Stimulated activated CD8-positive, alpha-beta memory T cell treated with anti-CD3 and anti-CD28 coated beads, Interleukin-12 subunit alpha, Interleukin-12 subunit beta, amount 100 ng/mL, for 4 hours (primary cell): ENCODE data around the gene LRRC43.
"Not testable (repeated sequence)": the region's sequence is repeated elsewhere in the genome, so short reads cannot be mapped to it uniquely, and the experiment has no call there.

ENCODE experiments used
- DNase-seq: peaks from one replicate; pipeline ENCODE4 v3.0.0-alpha.2; 2020; ENCODE audit warnings: low read depth

LRRC43 gene

DNA sequence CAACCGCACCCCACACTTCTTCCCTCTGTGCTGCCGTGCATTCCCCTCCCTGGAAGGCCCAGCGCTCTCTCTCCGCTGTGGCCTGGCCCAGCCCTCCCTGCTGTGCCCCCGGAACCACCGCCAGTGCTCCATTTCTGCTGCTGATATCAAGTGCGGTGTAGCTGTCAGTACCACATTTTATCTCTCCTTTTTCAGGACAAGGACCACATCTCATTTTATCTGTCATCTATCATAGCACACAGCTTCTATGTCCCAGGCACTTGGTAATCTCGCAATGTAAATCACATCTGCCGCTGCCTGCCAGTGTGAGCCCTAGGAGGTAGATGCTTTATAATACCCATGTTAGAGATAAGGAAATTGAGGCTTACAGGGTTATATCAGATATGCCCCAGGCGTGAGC is 27.2 kb upstream of the LRRC43 start:
- no peak for DNase-seq

DNA sequence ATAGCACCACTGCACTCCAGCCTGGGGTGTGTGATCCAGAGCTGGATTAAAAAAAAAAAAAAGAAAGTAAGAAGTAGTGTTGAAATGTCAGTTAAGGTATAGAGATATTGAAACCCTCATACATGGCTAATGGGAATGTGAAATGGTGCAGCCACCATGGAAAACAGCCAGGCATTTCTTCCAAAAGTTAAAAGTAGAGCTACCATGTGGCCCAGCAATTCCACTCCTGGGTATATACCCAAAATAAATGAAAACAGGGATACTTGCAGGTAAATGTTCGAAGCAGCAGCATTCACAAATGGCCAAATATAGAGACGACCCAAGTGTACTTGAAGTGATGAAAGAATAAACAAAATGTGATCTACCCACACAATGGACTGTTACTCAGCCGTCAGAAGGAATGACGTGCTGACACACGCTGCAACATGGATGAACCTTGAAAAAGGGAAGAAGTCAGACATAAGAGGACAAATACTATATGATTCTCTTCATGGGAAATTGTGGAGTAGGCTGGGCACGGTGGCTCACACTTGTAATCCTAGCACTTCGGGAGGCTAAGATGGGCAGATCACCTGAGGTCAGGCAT is 24.1 kb upstream of the LRRC43 start:
- DNase-seq, result no peak

DNA sequence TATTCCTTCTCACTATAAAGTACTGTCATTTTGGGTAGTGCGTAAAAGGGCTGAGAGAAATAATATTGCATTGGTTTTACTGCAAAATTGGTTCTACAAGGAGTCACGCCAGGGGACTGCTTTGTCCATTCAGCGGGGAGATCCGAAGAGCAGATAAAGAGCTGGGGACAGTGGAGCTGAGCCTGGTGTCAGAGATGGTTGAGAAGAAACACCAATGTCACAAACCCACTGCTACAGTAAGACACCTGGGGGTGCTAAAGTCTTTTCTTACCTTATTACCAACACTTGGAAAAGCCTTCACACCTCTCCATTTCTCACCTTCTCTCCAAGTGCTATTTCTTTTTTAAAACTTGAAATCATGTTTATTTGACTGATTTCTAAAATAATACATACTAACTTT is 23.0 kb upstream of the LRRC43 start:
- DNase-seq, result no peak

DNA sequence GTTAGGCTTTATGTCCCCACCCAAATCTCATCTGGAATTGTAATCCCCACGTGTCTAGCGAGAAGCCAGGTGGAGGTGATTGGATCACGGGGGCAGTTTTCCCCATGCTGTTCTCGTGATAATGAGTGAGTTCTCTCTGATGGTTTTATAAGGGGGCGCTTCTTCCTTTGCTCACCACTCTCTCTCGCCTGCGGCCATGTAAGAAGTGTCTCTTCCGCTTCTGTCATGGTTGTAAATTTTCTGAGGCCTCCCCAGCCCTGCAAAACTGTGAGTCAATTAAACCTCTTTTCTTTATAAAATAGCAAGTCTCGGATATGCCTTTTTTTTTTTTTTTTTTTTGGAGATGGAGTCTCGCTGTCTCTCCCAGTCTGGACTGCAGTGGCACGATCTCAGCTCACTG is 22.2 kb upstream of the LRRC43 start:
- DNase-seq, result no peak

DNA sequence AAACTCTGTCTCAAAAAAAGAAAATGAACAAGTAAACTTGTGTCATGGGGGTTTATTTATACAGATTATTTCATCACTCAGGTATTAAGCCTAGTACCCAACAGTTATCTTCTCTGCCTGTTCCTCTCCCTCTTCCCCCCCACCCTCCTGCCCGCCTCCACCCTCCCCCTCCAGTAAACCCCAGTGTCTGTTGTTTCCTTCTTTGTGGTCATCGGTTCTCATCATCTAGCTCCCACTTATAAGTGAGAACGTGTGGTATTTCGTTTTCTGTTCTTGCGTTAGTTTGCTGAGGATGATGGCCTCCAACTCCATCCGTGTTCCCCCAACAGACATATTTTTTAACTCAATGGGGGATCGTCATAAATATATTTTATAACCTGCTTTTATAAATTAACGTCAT is 21.2 kb upstream of the LRRC43 start:
- DNase-seq, result no peak

DNA sequence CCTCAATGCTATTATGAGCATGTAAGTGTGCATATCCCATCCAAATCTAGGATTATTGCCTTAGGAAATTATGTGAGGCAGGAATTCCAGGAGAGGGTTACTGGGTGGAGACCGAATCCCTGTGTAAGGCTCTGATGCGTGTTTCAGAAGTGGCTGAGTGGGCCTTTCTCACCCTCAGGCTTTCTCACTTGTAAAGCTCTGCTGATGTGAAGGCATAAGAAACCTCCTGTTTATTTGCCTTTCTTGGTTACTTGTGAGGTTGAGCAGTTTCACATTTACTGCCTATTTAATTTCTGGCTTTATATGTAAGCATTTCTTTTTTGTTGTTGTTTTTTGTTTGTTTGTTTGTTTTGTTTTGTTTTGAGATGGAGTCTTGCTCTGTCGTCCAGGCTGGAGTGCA is 19.9 kb upstream of the LRRC43 start:
- DNase-seq, result no peak

DNA sequence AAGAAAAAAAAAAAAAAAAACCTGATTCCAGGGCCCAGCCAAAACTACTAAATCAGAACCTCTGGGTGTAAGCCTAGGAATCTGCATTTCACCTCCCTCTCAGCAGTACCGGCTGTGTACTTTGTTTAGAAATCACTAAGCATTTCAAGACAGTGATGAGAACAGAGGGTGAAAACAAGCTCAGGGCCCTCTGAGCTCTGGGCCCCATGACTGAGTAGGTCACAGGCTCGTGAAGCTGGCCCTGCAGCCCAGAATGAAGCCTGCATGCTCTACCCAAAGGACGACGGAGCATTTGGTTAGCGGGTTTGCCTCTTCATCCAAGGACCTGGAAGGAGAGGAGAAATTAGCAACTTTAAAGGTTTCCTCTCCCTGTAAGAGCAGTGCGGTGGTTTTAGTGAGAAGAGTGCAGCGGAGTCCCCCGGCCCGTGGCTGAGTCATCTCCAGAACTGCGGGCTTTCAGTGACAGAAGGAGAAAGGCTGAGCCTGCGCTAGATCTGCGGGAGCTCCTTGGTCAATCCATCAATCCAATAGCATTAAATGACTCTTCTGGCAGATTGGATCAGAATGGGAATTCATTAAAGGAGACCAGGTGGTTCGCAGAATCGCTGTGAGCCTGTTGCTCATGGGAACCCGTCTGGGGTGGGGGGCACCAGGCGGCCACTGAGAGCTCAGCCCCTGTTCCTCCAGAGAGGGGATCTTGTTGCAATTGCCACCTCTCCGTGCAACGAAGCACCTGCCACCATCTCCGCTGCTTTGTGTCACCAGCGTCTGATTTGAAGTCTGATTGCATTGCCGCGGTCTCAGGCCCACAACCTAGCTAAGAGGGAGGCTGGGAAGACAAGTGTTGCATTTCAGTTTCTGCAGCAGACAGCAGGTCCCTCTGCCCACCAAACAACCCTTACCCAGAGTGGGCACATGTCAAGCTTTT is 16.2 kb upstream of the LRRC43 start:
- no peak for DNase-seq

DNA sequence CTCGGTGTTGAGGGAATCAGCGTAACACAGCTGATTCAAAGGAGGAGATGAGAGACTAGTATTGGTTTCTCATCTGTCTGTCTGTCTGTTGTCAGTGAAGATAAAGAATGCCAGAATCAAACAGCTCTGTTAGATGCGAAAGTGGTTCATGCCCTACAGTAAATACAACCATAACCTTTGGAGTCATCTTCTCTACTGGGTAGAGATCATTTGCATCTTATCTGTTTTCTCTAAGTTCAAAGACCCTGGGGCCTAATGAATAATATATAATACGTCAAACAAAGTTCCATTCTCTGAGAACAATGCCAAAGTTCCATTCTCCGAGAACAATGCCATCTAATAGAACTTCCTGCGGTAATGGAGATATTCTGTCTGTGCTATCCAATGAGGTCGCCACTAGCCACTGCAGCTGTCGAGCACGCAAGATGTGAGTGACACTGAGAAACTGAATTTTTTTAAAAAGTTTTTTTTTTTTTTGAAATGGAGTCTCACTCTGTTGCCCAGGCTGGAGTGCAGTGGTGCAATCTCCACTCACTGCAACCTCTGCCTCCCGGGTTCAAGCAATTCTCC is 15.5 kb upstream of the LRRC43 start:
- DNase-seq, result no peak

DNA sequence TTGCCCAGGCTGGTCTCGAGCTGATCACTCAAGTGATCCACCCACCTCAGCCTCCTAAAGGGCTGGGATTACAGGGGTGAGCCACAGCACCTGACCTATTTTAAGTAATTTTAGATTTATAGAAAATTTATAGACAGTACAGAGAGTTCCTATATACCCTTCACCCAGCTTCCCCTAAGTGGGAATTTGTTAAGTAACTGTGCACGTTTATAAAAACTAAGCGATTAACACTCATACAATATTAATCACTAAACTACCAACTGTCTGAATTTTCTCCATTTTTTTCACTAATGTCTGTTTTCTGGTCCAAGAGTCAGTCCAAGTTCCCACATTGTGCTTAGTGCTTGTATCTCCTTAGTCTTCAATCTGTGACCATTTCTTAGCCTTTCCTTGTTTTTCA is 14.4 kb upstream of the LRRC43 start:
- no peak for DNase-seq

DNA sequence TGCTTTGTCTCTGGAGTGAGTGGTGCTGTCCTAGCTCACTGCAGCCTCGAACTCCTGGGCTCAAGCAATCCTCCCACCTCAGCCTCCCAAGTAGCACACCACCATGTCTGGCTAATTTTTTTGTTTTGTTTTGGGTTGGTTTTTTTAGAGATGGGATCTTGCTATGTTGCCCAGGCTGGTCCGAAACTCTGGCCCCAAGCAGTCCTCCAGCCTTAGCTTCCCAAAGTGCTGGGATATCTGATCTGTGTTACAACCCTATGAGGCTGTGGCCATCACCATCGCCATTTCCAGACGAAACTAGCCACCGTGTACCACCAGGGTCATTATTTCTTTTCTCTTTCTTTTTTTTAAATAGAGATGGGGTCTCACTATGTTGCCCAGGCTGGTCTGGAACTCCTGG is 11.5 kb upstream of the LRRC43 start:
- no peak for DNase-seq

DNA sequence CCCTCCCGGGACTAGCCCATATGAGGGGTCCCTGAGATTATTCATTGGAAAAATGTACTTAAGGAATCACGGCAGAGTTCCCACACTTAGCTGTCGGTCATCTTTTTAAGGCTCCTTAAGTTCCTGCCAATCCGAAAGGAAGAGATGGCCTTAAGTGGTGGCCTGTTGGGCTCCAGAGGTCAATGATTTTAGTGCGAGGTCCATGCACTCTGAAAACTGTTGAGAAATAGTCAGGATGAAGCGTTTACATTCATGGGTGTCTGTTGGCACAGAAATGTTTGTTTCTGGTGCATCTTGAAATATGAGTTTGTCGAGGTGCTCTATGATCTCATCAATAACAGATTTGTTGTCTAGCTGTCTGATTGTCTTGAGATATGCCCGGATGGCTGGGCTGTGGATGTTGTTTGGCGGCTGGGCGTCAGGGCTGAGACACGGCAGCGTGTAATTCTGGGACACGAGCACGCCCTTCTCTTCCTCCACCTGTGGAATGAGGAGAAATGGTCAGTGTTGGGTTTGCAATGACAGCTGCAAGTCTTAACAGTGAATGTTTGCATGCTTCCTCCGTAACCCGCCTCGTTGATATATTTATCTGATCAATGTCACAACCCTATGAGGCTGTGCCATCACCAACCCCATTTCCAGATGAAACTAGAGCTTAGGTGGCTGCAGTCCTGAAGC is 10.5 kb upstream of the LRRC43 start:
- no peak for DNase-seq

DNA sequence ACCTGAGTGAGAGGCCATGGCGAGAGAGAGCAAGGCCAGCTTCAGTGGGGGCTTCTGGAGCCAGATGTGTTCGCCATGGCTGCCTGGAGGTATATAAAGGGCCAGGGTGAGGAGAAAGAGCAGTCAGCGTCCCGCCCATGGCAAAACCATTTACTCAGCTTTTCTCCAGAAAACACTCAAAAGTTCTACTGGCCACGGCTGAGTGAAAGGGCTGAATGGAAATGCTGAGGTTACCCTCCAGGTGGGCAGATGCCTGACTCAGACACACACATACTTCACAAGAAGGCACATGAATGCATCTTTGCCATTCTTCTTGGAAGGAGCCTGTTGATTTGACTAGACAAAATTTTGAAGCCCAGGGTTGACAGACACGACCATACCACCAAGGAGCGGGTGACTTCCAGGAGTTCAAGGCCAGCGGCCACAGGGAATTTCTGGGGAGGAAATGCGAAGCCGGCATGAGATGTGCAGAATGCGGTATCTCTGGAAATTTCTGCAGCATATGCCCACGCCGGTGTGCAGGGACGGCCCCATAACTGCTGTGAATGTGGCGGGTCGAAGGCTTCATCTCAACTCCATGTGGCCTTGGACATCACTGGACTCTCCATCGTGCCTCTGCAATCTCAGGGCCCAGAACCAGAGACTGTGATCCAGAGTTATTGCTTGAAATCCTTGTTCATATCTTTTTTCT is 8.6 kb upstream of the LRRC43 start, which contains the start of gene IL31:
TSS of gene IL31 (minus strand) at position 67 of the 691 bp plus-strand sequence. CDS start at position 18, 49 bp downstream.
- no peak for DNase-seq

DNA sequence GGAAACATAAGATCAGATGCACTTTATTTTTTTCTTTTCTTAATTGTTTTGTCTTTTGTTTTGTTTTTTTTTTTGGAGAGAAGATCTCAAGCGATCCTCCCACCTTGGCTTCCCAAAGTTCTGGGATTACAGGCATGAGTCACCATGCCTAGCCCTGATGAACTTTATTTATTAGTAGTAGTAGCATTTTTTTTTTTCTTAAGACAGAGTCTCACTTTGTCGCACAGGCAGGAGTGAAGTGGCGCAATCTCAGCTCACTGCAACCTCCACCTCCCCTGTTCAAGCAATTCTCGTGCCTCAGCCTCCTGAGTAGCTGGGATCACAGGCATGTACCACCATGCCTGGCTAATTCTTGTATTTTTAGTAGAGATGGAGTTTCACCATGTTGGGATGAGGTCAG is 6.5 kb upstream of the LRRC43 start:
- not testable (repeated sequence) for DNase-seq

DNA sequence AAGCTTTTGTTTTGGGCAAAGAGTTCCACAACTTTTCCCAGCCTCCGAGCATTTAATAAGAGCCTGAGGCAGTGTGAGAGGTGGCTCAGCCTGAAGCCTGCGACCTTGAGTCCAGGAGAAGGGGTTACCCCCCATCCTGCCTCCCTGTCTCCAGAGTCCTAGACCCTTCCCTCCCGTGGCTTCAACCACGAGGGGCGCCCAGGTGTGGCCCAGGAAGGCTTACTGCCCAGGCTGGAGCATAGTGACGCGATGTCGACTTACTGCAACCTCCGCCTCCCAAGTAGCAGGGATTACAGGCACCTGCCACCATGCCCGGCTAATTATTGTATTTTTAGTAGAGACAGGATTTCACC is 641 bp downstream of the LRRC43 start:
- DNase-seq, result no peak

DNA sequence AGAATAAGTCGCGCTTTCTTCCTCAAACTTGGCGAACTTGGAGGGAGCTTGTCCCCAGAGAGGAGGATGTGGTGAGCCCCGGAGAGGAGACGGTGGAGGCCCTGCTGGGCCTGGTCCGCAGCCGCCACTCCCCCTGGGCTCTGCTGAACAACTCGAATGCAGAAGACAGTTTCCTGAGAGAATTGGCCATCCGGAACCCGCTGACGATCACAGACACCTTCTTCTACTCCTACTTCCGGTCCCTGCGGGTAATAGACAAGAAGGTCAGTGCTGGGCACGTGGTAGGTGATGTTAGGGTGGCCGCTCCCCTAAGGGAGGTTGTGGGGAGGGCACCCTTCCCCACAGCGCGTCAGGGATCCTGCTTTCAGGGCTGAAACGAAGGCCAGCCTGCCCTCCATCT is 1.6 kb downstream of the LRRC43 start:
- DNase-seq, result no peak

DNA sequence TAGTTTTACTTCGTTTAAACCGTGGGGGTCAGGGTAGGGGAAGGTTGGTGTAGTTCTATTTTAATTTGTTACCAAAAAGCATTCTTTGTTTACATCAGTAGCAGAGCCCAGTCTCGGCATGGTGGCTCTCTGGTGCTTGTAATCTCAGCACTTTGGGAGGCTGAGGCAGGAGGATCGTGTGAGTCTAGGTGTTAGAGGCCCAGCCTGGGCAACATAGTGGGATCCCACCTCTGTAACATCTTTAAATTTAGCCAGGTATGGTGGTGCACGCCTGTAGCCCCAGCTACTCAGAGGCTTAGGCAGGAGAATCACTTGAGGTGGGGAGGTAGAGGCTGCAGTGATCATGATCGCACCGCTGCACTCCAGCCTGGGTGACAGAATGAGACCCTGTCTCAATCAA is 2.2 kb downstream of the LRRC43 start:
- no peak for DNase-seq

DNA sequence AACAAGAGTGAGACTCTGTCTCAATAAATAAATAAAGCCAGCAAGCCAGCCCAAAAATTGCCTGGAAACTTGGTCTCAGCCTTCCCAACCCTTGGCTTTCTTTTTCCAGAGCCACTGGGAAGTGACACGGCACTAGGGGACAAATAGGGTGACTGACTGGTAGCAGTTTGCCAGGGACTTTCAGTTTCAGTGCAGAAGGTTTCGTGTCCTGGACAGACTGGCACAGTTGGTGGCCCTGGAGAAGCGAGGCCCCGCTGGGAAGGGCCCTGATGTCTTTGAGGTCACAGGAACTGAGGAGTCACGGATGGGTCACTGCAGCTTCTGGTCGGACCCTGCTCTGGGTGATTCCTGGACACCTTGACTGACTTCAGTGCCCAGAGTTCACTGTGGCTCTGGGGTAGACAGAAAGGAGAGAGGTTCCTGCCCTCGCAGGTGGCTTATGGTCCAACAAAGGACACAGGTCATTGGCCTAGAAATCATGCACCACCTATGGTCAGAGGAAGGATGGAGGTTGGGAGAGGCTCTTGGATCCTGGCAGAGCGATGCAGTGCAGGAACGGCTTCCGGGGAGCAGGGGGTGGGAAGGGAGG is 2.7 kb downstream of the LRRC43 start:
- DNase-seq, result no peak

DNA sequence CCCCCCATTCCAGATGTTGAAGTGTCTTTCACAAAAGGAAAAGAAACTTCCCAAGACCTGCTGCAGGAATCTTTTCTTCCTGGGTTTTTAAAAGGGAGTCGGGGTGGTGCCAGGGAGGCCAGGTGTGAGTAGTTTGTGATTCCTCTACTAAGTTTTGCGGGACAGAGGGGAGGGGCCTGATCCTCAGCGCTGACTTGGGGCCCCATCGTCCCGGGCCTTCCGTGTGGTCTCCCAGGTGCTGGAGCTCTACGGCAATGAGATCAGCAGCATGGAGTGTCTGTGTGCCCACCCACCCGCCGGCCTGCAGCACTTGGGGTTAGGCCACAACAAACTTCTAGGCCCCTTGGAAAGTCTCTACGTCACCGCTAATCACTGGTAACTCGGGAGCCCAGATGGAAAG is 4.5 kb downstream of the LRRC43 start:
- no peak for DNase-seq

DNA sequence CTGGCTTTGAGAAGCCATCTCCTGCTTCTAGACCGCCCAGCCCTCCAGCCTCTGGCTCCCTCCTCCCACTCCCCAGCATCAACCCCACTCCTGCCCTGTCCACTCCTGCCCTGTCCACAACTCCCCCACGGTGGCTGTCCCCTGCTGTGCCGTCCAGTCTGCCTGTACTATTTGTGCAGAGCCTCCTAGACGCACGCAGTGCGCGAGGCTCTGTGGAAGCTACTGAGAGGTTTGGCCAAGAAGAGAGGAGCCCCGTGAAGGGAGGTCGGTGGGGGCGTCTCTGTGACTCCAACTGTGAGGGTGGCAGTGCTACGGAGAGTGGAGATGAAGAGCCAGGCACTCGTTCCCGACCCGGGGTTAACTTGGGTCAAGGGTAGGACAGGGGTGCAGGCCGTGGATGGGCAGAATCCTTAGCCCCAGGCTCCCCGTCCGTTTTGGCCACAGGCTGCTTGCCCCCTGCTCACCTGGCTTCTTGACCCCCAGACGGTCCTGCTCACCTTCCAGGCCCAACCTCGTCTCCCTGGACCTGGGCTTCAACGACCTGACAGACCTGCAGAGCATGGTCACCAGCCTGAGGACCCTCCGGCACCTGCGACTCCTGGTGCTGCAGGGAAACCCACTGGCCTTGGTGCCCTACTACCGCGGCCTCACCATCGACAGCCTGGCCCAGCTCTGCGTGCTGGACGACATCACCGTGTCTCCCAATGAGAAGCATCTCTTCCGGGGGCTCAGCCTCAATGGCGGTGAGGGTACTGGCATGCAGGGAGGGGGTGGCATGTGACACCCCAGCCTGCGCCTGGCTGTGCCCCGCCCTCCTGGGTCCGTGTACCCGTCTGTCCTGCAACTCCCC is 6.9 kb downstream of the LRRC43 start:
- no peak for DNase-seq

DNA sequence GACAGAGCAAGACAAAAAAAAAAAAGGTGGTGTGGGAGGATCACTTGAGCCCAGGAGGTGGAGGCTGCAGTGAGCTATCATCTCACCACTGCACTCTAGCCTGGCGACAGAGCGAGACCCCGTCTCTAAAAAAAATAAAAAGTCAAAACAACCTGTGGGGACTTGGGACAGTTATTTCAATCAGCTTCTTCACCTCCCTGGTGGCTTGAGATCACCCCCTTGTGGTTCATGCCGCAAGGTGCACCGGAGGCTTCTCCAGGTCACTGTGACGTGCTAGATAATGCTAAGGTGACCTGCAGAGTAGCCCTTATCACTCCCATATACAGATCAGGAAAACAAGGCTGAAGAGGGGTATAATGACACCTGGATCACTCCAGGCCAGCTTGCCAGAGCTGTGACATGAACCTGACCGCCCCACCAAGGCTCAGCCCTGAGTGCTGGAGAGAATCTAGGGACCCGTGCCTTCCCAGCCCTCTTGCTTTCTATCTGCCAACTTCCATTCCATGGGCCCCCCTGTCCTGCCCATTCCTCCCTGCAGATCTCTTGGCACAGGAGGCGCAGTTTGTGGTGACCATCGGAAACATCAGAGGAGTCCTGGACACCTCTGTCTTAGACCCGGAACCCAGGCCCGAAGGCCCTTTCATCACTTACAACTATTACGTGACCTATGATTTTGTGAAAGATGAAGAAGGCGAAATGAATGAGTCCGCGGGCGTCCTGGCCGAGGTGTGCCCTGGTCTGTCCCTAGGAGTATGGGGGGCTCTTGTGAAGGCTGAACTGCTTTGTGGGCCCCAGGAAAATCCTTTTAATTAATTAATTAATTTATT is 8.1 kb downstream of the LRRC43 start:
- peak; percentile 32 for DNase-seq
